Muscle of back (tissue), 11 donors: ENCODE results near the gene GTPBP2. TPM values are rescaled to one million over a fixed set of nuclear protein-coding genes. Genes with fewer than 3 reads are reported as not detected.
A peak's percentile ranks its signal among the peaks of the same experiment; 100 is the strongest.
"Not testable (repeated sequence)": the region's sequence is repeated elsewhere in the genome, so short reads cannot be mapped to it uniquely, and the experiment has no call there.

Source experiments
- DNase-seq, 3 donors: peaks; one replicate each; pipeline versions ENCODE4 v3.0.0 to v3.0.0-alpha.2; 2013
- polyA plus RNA-seq, 10 donors: library from polyadenylated mRNA; unstranded; fragments of 120-200 nt; gene quantifications; one replicate each; pipeline ENCODE4 v1.2.1, GENCODE V29; 2013; ENCODE audit not compliant: insufficient read length in 10 of 10

GTPBP2 gene
- polyA plus RNA-seq, 10 donors: 29.3 to 57.9 (median 36.7) TPM

GRCh38 chr6:43625393-43625992 is 3.6 kb downstream of the GTPBP2 start:
- DNase-seq: no peak

- no peak for DNase-seq
Observed at GRCh38 chr6:43624786-43625288, 4.2 kb downstream of the GTPBP2 start.

- DNase-seq: no peak
Observed at GRCh38 chr6:43623880-43624785, 4.9 kb downstream of the GTPBP2 start.

- no peak for DNase-seq
Observed at GRCh38 chr6:43622541-43622940, 6.5 kb downstream of the GTPBP2 start.

- no peak for DNase-seq
Observed at GRCh38 chr6:43621836-43622180, 7.3 kb downstream of the GTPBP2 start.

GRCh38 chr6:43621078-43621835 is 7.8 kb downstream of the GTPBP2 start:
- no peak for DNase-seq

- DNase-seq: no peak
Observed at GRCh38 chr6:43616725-43617472, 12.2 kb downstream of the GTPBP2 start.

- DNase-seq: no peak
Observed at GRCh38 chr6:43614396-43614730, 14.7 kb downstream of the GTPBP2 start.

GRCh38 chr6:43613721-43614395 is 15.2 kb downstream of the GTPBP2 start:
- no peak for DNase-seq

GRCh38 chr6:43610431-43610830 is 18.6 kb downstream of the GTPBP2 start:
- DNase-seq: no peak

GRCh38 chr6:43609402-43609801 is 19.7 kb downstream of the GTPBP2 start:
- DNase-seq: no peak

GRCh38 chr6:43608807-43609206 is 20.3 kb downstream of the GTPBP2 start:
- DNase-seq: no peak

- peak; percentile 54 to 80 (median 66) for DNase-seq
Observed at GRCh38 chr6:43608310-43608763, 20.7 kb downstream of the GTPBP2 start.

GRCh38 chr6:43606019-43606418 is 23.0 kb downstream of the GTPBP2 start:
- DNase-seq: no peak

- DNase-seq: peak in 1 of 3 donors; percentile 20
Observed at GRCh38 chr6:43604174-43604573, 24.9 kb downstream of the GTPBP2 start.

- DNase-seq: no peak
Observed at GRCh38 chr6:43600595-43600994, 28.5 kb downstream of the GTPBP2 start.

GRCh38 chr6:43593938-43594337 is 35.1 kb downstream of the GTPBP2 start:
- no peak for DNase-seq

- not testable (repeated sequence) for DNase-seq
Observed at GRCh38 chr6:43589564-43589963, 39.5 kb downstream of the GTPBP2 start.

- no peak for DNase-seq
Observed at GRCh38 chr6:43588194-43588593, 40.9 kb downstream of the GTPBP2 start.

GRCh38 chr6:43584892-43585570 is 44.0 kb downstream of the GTPBP2 start:
- no peak for DNase-seq
